ENCODE data around the gene STAC3.

GRCh38 chr12:57223191-57224165, 27.5 kb downstream of the STAC3 start:
- no peak for TF ChIP-seq CTCF (IDR thresholded peaks at IDR 0.05)
- TF ChIP-seq EP300 (IDR thresholded peaks at IDR 0.05), result no peak
- TF ChIP-seq POLR2AphosphoS5 (IDR thresholded peaks at IDR 0.05), result no peak
